B cell (primary cell): ENCODE results near the gene CAMK1D. TPM values are rescaled to one million over a fixed set of nuclear protein-coding genes. Genes with fewer than 3 reads are reported as not detected.

Experiments used
- ATAC-seq: fragments of 200-7000 bp; cut with Tn5 transposase; one replicate; pipeline ENCODE4 v1.10.0; 2021; ENCODE audit warnings: low read depth, mild to moderate bottlenecking, moderate number of reproducible peaks, moderate library complexity
- CTCF ChIA-PET: fragments of 350-600 bp; sonication (Branson Sonifier 250); formaldehyde crosslinking; loops from one replicate; lab custom pipeline; 2021; ENCODE audit warnings: antibody characterized with exemption, inconsistent platforms; lab: Charles Lee
- POLR2A ChIA-PET: fragments of 350-600 bp; sonication (Branson Sonifier 250); formaldehyde crosslinking; loops from one replicate; lab custom pipeline; 2021; ENCODE audit warnings: antibody characterized with exemption; lab: Charles Lee
- DNase-seq: peaks from one replicate; pipeline ENCODE4 v3.0.0; 2013
- H2AFZ ChIP-seq: 2 replicates; pipeline ENCODE4 v1.6.1; 2012; ENCODE audit warnings: mild to moderate bottlenecking, low read depth, low read length; ENCODE audit not compliant: insufficient read depth, poor library complexity, severe bottlenecking
- H3K27ac ChIP-seq, 2 donors: 1 replicate in 1 of 2; 2 replicates in 1 of 2; pipeline ENCODE4 v1.5.1; 2012 to 2013; ENCODE audit warnings: low read length in 2 of 2, mild to moderate bottlenecking in 2 of 2, moderate library complexity in 1 of 2
- H3K27me3 ChIP-seq, 4 experiments: fragments of 200-600 bp in 1 of 4; sonication (generic) in 1 of 4; replicated peaks in 1 of 4; 1 replicate in 2 of 4; 2 replicates in 2 of 4; pipeline versions ENCODE4 v1.6.1 to v1.7.0; 2013 to 2016; ENCODE audit warnings: low read length in 3 of 4, mild to moderate bottlenecking in 2 of 4, mixed read lengths in 1 of 4, moderate library complexity in 1 of 4; ENCODE audit not compliant: insufficient read depth in 4 of 4, control insufficient read depth in 3 of 4; ENCODE audit errors: control extremely low read depth in 1 of 4
- H3K36me3 ChIP-seq, 2 experiments: replicated peaks in 1 of 2; 1 replicate in 1 of 2; 2 replicates in 1 of 2; pipeline versions ENCODE4 v1.6.1 to v1.7.1; 2013; ENCODE audit warnings: low read length in 1 of 2; ENCODE audit not compliant: insufficient read depth in 2 of 2, control insufficient read depth in 1 of 2; ENCODE audit errors: control extremely low read depth in 1 of 2, extremely low read depth in 1 of 2
- H3K4me1 ChIP-seq, 2 donors: fragments of 200-600 bp in 1 of 2; sonication (generic) in 1 of 2; 1 replicate in 1 of 2; 2 replicates in 1 of 2; pipeline versions ENCODE4 v1.5.1 to v1.6.1; 2013 to 2017; ENCODE audit warnings: low read length in 2 of 2; ENCODE audit not compliant: control insufficient read depth in 2 of 2, insufficient read depth in 2 of 2
- H3K4me2 ChIP-seq: replicated peaks from 2 replicates; pipeline ENCODE3; 2012; ENCODE audit warnings: mild to moderate bottlenecking, low read depth, low read length; ENCODE audit not compliant: poor library complexity, severe bottlenecking
- H3K4me3 ChIP-seq, 5 experiments: fragments of 200-600 bp in 1 of 5; sonication (generic) in 1 of 5; 1 replicate in 3 of 5; 2 replicates in 2 of 5; pipeline versions ENCODE4 v1.5.1 to v1.7.0; 2011 to 2016; ENCODE audit warnings: low read length in 4 of 5, mild to moderate bottlenecking in 4 of 5, low read depth in 2 of 5, control low read depth in 1 of 5, moderate library complexity in 1 of 5; ENCODE audit not compliant: insufficient read depth in 1 of 5; ENCODE audit errors: control extremely low read depth in 1 of 5, extremely low read depth in 1 of 5
- H3K79me2 ChIP-seq: fragments of 200-600 bp; sonication (generic); one replicate; pipeline ENCODE4 v1.6.0; 2016; ENCODE audit warnings: low read length; ENCODE audit not compliant: control insufficient read depth, insufficient read depth
- H3K9ac ChIP-seq: fragments of 200-600 bp; sonication (generic); 2 replicates; pipeline ENCODE4 v1.6.1; 2017; ENCODE audit warnings: mild to moderate bottlenecking, low read length, moderate library complexity
- H3K9me3 ChIP-seq, 3 donors: one replicate each; pipeline versions ENCODE4 v1.6.1 to v1.7.1; 2013; ENCODE audit warnings: low read length in 2 of 3; ENCODE audit not compliant: control insufficient read depth in 2 of 3, insufficient read depth in 1 of 3; ENCODE audit errors: control extremely low read depth in 1 of 3
- H4K20me1 ChIP-seq: 2 replicates; pipeline ENCODE4 v1.6.0; 2012; ENCODE audit warnings: mild to moderate bottlenecking, low read length; ENCODE audit not compliant: insufficient read depth, control insufficient read depth, poor library complexity, severe bottlenecking
- H3K27ac Mint-ChIP-seq: one replicate; pipeline ENCODE4 v1.8.0; 2021; ENCODE audit warnings: mixed read lengths
- H3K27me3 Mint-ChIP-seq: one replicate; pipeline ENCODE4 v1.8.0; 2021; ENCODE audit warnings: mixed read lengths
- H3K4me1 Mint-ChIP-seq: one replicate; pipeline ENCODE4 v1.8.0; 2021; ENCODE audit warnings: mixed read lengths
- H3K4me3 Mint-ChIP-seq: one replicate; pipeline ENCODE4 v1.8.0; 2021; ENCODE audit warnings: mixed read lengths
- H3K9me3 Mint-ChIP-seq: one replicate; pipeline ENCODE4 v1.8.0; 2022; ENCODE audit warnings: mixed read lengths; ENCODE audit not compliant: insufficient read depth
- EZH2 ChIP-seq: IDR thresholded peaks from 2 replicates; pipeline ENCODE4 v1.6.1; 2012; ENCODE audit warnings: borderline replicate concordance, low read depth, mild to moderate bottlenecking, moderate library complexity, low read length; ENCODE audit not compliant: insufficient read depth, poor library complexity, severe bottlenecking
- WGBS: methylation state at CpG from one replicate; pipeline ENCODE4 v1.1.5; 2013; ENCODE audit warnings: missing lambda C conversion rate; ENCODE audit not compliant: insufficient coverage; 5-methylcytosine and 5-hydroxymethylcytosine counted together
- intact Hi-C: fragments of 100-400 bp; cut with micrococcal nuclease; formaldehyde crosslinking; loops from one replicate; pipeline ENCODE4 v1.10.0; 2022
- polyA plus RNA-seq: library from polyadenylated mRNA; depleted of rRNA; stranded (reverse); fragments of >200 nt; gene quantifications from 2 replicates; pipeline ENCODE4 v1.2.3, GENCODE V29; 2012
- total RNA-seq, 2 donors: library from RNA; stranded (reverse); fragments of 120-200 nt in 1 of 2; gene quantifications; 1 replicate in 1 of 2; 2 replicates in 1 of 2; pipeline versions ENCODE4 v1.2.3 to v1.2.4, GENCODE V29; 2013 to 2022
- TF ChIP-seq, protein P1 (sequence below): fragments of 200-600 bp; IDR thresholded peaks from one replicate; pipeline ENCODE4 v1.8.0; 2022; ENCODE audit warnings: antibody characterized with exemption, mild to moderate bottlenecking

CAMK1D gene
- total and polyA plus RNA-seq, 2 donors (not counting 1 experiment from before 2014, with no cell fraction given): 34.1 to 69.7 TPM

DNA sequence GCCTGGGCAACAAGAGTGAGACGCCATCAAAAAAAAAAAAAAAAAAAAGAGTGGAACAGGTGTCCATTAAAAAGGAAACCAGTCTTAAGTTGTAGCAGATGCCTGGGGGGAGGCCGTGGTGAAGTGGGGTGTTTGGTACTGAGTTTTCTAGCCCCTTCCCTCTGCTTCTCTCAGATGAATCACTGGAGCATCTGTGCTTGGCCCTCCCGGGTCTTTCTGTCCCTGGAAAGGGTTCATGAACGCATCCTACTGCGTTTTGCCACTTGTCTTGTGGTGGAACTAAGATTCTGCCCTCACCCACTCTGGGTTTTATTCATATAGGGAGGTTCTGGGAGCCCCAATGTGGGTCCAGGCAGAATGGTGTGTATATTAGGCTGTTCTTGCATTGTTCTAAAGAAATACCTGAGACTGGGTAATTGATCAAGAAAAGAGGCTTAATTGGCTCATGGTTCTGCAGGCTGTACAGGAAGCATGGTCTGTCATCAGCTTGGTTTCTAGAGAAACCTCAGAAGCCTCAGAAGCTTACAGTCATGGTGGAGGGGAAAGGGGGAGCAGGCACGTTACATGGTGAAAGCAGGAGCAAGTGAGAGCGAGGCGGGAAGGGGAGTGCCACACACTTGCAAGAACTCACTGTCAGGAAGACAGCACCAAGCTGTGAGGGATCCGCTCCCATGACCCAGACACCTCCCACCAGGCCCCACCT, 63.5 kb downstream of the CAMK1D start:
- intact Hi-C loops: loop anchor here (10.0 kb wide), 1 partner anchor 58 kb away; no protein-coding TSS in a partner anchor
- H3K4me1 Mint-ChIP-seq: peaks cover 49% of the 10 kb centered on the region
- POLR2A ChIA-PET: no interaction called here

DNA sequence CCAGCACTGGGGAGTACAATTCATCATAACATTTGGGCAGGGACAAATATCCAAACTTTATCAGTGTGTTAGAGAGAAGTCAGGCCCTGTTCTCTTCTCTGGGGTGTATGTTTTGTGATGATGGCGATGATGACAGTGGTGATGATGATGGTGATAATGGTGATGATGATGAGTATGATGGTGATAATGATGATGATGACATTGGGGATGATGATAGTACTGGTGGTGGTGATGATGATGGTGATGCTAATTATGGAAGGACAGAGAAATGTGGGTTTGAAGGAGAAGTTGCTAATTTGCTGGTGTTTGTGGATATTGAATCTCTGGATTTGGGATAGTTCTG, 64.0 kb downstream of the CAMK1D start:
- Mint-ChIP-seq H3K4me3 (no peak overlapping the region), H3K27me3 (no peaks in the 10 kb centered on the region), H3K9me3 (peaks cover 3% of the 10 kb centered on the region), H3K4me1 (peaks cover 53% of the 10 kb centered on the region), H3K27ac (no peak overlapping the region)
- no peak for DNase-seq
- peaks cover 98% of the 10 kb centered on the region for H3K79me2 ChIP-seq
- CTCF ChIA-PET: interaction anchor here (0.6 kb wide), 1 partner anchor 90 kb away, joined by 3 read pairs; no protein-coding TSS in a partner anchor
- no peak overlapping the region for H3K4me3 ChIP-seq
- intact Hi-C loops: loop anchor here (10.0 kb wide), 1 partner anchor 59 kb away; no protein-coding TSS in a partner anchor
- WGBS: 100% methylated on average over 1 of the region's 1 CpG
- TF ChIP-seq, protein P1, sequence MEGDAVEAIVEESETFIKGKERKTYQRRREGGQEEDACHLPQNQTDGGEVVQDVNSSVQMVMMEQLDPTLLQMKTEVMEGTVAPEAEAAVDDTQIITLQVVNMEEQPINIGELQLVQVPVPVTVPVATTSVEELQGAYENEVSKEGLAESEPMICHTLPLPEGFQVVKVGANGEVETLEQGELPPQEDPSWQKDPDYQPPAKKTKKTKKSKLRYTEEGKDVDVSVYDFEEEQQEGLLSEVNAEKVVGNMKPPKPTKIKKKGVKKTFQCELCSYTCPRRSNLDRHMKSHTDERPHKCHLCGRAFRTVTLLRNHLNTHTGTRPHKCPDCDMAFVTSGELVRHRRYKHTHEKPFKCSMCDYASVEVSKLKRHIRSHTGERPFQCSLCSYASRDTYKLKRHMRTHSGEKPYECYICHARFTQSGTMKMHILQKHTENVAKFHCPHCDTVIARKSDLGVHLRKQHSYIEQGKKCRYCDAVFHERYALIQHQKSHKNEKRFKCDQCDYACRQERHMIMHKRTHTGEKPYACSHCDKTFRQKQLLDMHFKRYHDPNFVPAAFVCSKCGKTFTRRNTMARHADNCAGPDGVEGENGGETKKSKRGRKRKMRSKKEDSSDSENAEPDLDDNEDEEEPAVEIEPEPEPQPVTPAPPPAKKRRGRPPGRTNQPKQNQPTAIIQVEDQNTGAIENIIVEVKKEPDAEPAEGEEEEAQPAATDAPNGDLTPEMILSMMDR: no peak
- no peak for TF ChIP-seq EZH2
- H2AFZ ChIP-seq: no peak overlapping the region
- no peak overlapping the region for H3K9ac ChIP-seq
- POLR2A ChIA-PET: no interaction called here
- ATAC-seq: no peak
- H3K27ac ChIP-seq: no peak overlapping the region
- no peak overlapping the region for H3K4me2 ChIP-seq
- H3K9me3 ChIP-seq: no peaks in the 10 kb centered on the region
- peaks cover 6 to 7% of the 10 kb centered on the region in 2 donors for H3K4me1 ChIP-seq
- H3K36me3 ChIP-seq: peaks cover 0 to 4% of the 10 kb centered on the region in 2 experiments
- peaks cover 98% of the 10 kb centered on the region for H4K20me1 ChIP-seq
- no peaks in the 10 kb centered on the region for H3K27me3 ChIP-seq

More for the DNA sequence above, 63.5 kb downstream of the CAMK1D start:
- Mint-ChIP-seq H3K27ac (no peak overlapping the region), H3K9me3 (peaks cover 3% of the 10 kb centered on the region), H3K27me3 (no peaks in the 10 kb centered on the region), H3K4me3 (no peak overlapping the region)
- H3K79me2 ChIP-seq: peaks cover 98% of the 10 kb centered on the region
- no peak overlapping the region for H3K9ac ChIP-seq
- H2AFZ ChIP-seq: no peak overlapping the region
- ATAC-seq (no peak), DNase-seq (no peak)
- H3K9me3 ChIP-seq: no peaks in the 10 kb centered on the region
- TF ChIP-seq, protein P1: no peak
- no peak for TF ChIP-seq EZH2
- H3K36me3 ChIP-seq: peaks cover 0 to 4% of the 10 kb centered on the region in 2 experiments
- H3K4me3 ChIP-seq: no peak overlapping the region
- CTCF ChIA-PET: interaction anchor here (0.6 kb wide), 1 partner anchor 89 kb away, joined by 3 read pairs; no protein-coding TSS in a partner anchor
- H3K27me3 ChIP-seq: no peaks in the 10 kb centered on the region
- H3K4me1 ChIP-seq: peaks cover 6 to 7% of the 10 kb centered on the region in 2 donors
- H3K4me2 ChIP-seq: no peak overlapping the region
- H3K27ac ChIP-seq: no peak overlapping the region
- H4K20me1 ChIP-seq: peaks cover 97% of the 10 kb centered on the region
- 93% methylated on average over 3 of the region's 9 CpGs for WGBS
